SU-DHL-6 (cell line): ENCODE results near the gene PODXL2.

Experiments
- H2AFZ ChIP-seq: fragments of 200-600 bp; sonication (generic); 2 replicates; pipeline ENCODE4 v1.6.1; 2014; ENCODE audit warnings: low read depth, mild to moderate bottlenecking, moderate library complexity, mixed read lengths, antibody characterized with exemption, low read length; ENCODE audit not compliant: severe bottlenecking
- H3F3A ChIP-seq: fragments of 200-600 bp; shearing (Covaris generic); 2 replicates; pipeline ENCODE4 v1.6.0; 2016; ENCODE audit warnings: antibody characterized with exemption, mild to moderate bottlenecking; ENCODE audit not compliant: insufficient read depth
- H3K27ac ChIP-seq: fragments of 200-600 bp; sonication (generic); 2 replicates; pipeline ENCODE4 v1.5.1; 2016; ENCODE audit warnings: low read depth, mild to moderate bottlenecking, low read length, moderate library complexity, mixed read lengths
- H3K27me3 ChIP-seq: fragments of 200-600 bp; sonication (generic), shearing (Covaris generic); 2 replicates; pipeline ENCODE4 v1.6.0; 2014; ENCODE audit warnings: mild to moderate bottlenecking, low read length
- H3K36me3 ChIP-seq: fragments of 200-600 bp; sonication (generic); 2 replicates; pipeline ENCODE4 v1.6.1; 2014; ENCODE audit warnings: mild to moderate bottlenecking, low read length, mixed read lengths
- H3K4me2 ChIP-seq: fragments of 300-600, 200-600 bp; shearing (Covaris generic), sonication (generic); 2 replicates; pipeline ENCODE4 v1.6.0; 2014; ENCODE audit warnings: low read length, low read depth, mild to moderate bottlenecking; ENCODE audit not compliant: poor library complexity, severe bottlenecking
- H3K4me3 ChIP-seq: fragments of 200-600 bp; sonication (generic); 2 replicates; pipeline ENCODE4 v1.5.1; 2014; ENCODE audit warnings: antibody characterized with exemption, low read length, mild to moderate bottlenecking, mixed read lengths; ENCODE audit not compliant: insufficient read depth, poor library complexity, severe bottlenecking
- H3K79me2 ChIP-seq: fragments of 200-600 bp; sonication (generic); 2 replicates; pipeline ENCODE4 v1.6.1; 2014; ENCODE audit warnings: mild to moderate bottlenecking, low read length, moderate library complexity; ENCODE audit not compliant: insufficient read depth
- H3K9ac ChIP-seq: fragments of 200-600 bp; sonication (generic); 2 replicates; pipeline ENCODE4 v1.7.0; 2014; ENCODE audit warnings: mild to moderate bottlenecking, low read length
- H3K9me2 ChIP-seq: fragments of 200-600 bp; sonication (generic); replicated peaks from 2 replicates; pipeline ENCODE4 v1.6.1; 2014; ENCODE audit warnings: low read length; ENCODE audit not compliant: insufficient read depth
- H3K9me3 ChIP-seq: fragments of 200-600 bp; sonication (generic); 2 replicates; pipeline ENCODE4 v1.6.1; 2014; ENCODE audit warnings: low read length, mixed read lengths; ENCODE audit not compliant: insufficient read depth
- H4K20me1 ChIP-seq: fragments of 200-600 bp; sonication (generic); 2 replicates; pipeline ENCODE4 v1.6.1; 2014; ENCODE audit warnings: low read depth, mild to moderate bottlenecking, antibody characterized with exemption, low read length, moderate library complexity, mixed read lengths
- CTCF ChIP-seq: fragments of 200-600 bp; sonication (generic); IDR thresholded peaks from one replicate; pipeline ENCODE4 v1.5.1; 2017; ENCODE audit warnings: antibody characterized with exemption, mild to moderate bottlenecking, low read length, moderate library complexity; ENCODE audit not compliant: insufficient read depth, poor library complexity, severe bottlenecking
- EZH2phosphoT487 ChIP-seq: fragments of 200-600 bp; sonication (generic), shearing (Covaris generic); conservative IDR thresholded peaks from 2 replicates; pipeline ENCODE4 v1.6.1; 2018; ENCODE audit warnings: mild to moderate bottlenecking, antibody characterized with exemption, low read length, moderate library complexity, mixed read lengths

The PODXL2 gene

GRCh38 chr3:127658234-127658633 is 29.2 kb downstream of the PODXL2 start:
- H3K9me3 ChIP-seq, result no peaks in the 10 kb centered on the region
- no peak overlapping the region for H3K4me3 ChIP-seq
- no peak overlapping the region for H2AFZ ChIP-seq
- H3K9ac ChIP-seq, result no peak overlapping the region
- no peaks in the 10 kb centered on the region for H3F3A ChIP-seq
- no peaks in the 10 kb centered on the region for H3K9me2 ChIP-seq
- H4K20me1 ChIP-seq, result no peaks in the 10 kb centered on the region
- H3K27ac ChIP-seq, result no peak overlapping the region
- H3K36me3 ChIP-seq, result no peaks in the 10 kb centered on the region
- H3K79me2 ChIP-seq, result no peaks in the 10 kb centered on the region
- H3K27me3 ChIP-seq, result no peaks in the 10 kb centered on the region
- no peak overlapping the region for H3K4me2 ChIP-seq
- TF ChIP-seq EZH2phosphoT487 (no peak), CTCF (no peak)

GRCh38 chr3:127660621-127661251 is 31.8 kb downstream of the PODXL2 start:
- H3K36me3 ChIP-seq, result no peaks in the 10 kb centered on the region
- no peaks in the 10 kb centered on the region for H4K20me1 ChIP-seq
- H3K27me3 ChIP-seq, result no peaks in the 10 kb centered on the region
- no peak overlapping the region for H2AFZ ChIP-seq
- H3K27ac ChIP-seq, result no peak overlapping the region
- no peaks in the 10 kb centered on the region for H3K9me2 ChIP-seq
- H3K9me3 ChIP-seq, result no peaks in the 10 kb centered on the region
- no peaks in the 10 kb centered on the region for H3K79me2 ChIP-seq
- H3K4me2 ChIP-seq, result no peak overlapping the region
- no peak overlapping the region for H3K9ac ChIP-seq
- no peak overlapping the region for H3K4me3 ChIP-seq
- H3F3A ChIP-seq, result no peaks in the 10 kb centered on the region
- TF ChIP-seq EZH2phosphoT487, result no peak
- no peak for TF ChIP-seq CTCF

- Histone ChIP-seq H3K9me2 (no peaks in the 10 kb centered on the region), H3K4me3 (no peak overlapping the region), H3K36me3 (no peaks in the 10 kb centered on the region), H3K27ac (no peak overlapping the region), H3K4me2 (no peak overlapping the region), H3F3A (no peaks in the 10 kb centered on the region), H3K27me3 (no peaks in the 10 kb centered on the region), H2AFZ (no peak overlapping the region), H3K9ac (no peak overlapping the region), H3K9me3 (no peaks in the 10 kb centered on the region), H4K20me1 (no peaks in the 10 kb centered on the region), H3K79me2 (no peaks in the 10 kb centered on the region)
- TF ChIP-seq CTCF, result no peak
- TF ChIP-seq EZH2phosphoT487, result no peak
Measured at GRCh38 chr3:127661600-127661999, 32.6 kb downstream of the PODXL2 start.
